ENCODE results near the gene CEP78.

DNA sequence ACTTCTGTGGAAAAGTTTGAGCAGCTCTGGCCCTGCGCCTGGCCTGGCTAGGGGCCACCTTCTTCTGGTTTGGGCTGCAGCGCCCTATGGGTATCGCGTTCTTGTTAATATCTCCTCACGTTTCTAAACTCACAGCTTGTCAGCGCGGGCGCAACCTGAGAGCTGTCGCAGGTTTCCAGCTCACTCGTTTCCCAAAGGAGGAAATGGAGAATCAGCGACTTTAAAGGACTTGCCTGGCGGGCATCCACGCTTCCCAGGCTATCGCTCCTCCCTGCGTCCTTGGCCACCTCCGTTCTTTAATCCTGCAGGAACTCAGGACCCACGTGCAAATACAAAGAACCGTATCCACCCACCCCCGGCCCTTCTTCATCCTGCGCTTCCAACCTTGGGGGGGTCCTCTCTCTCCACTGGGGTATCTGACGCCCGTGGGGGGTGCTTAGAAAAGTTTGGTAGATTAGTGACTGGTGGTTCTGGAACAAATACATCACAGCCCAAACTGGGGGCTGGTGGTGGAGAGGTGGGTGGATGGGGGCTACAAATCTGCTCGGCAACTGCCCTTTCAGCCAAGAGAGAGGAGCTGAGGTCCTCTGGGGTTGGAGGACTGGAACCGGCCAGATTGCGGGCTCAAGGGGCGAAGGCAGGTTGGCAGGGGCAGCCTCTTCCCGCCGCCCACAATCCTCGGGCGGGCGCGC lies 60.5 kb downstream of the CEP78 start:
- TF ChIP-seq POLR2A (IDR thresholded peaks at IDR 0.05) (no peak), CTCF (IDR thresholded peaks at IDR 0.05) (no peak)
